NOMO-1 treated with DMSO at 0.1 percent for 48 hours (cell line): ENCODE data around the gene TEX51.

Experiments
- DNase-seq: peaks from one replicate; lab custom pipeline; 2025; ENCODE audit not compliant: unreplicated experiment; lab: John Stamatoyannopoulos, UW

Gene TEX51

GRCh38 chr2:126878601-126879000, 20.1 kb upstream of the TEX51 start:
- no peak for DNase-seq

- no peak for DNase-seq
Observed at GRCh38 chr2:126879348-126880298, 19.1 kb upstream of the TEX51 start.

GRCh38 chr2:126880324-126880723, 18.4 kb upstream of the TEX51 start:
- DNase-seq = no peak

GRCh38 chr2:126880817-126881216, 17.9 kb upstream of the TEX51 start:
- DNase-seq = no peak

- no peak for DNase-seq
Observed at GRCh38 chr2:126881591-126881990, 17.1 kb upstream of the TEX51 start.

- no peak for DNase-seq
Observed at GRCh38 chr2:126882181-126882580, 16.5 kb upstream of the TEX51 start.

- DNase-seq = no peak
Observed at GRCh38 chr2:126882736-126883665, 15.7 kb upstream of the TEX51 start.

GRCh38 chr2:126883666-126884040, 15.0 kb upstream of the TEX51 start:
- DNase-seq = no peak

- no peak for DNase-seq
Observed at GRCh38 chr2:126884861-126885750, 13.6 kb upstream of the TEX51 start.

- DNase-seq = no peak
Observed at GRCh38 chr2:126885751-126886210, 12.9 kb upstream of the TEX51 start.

- no peak for DNase-seq
Observed at GRCh38 chr2:126886211-126886915, 12.3 kb upstream of the TEX51 start.

- DNase-seq = no peak
Observed at GRCh38 chr2:126886916-126887280, 11.8 kb upstream of the TEX51 start.

GRCh38 chr2:126887506-126887905, 11.2 kb upstream of the TEX51 start:
- DNase-seq = no peak

- no peak for DNase-seq
Observed at GRCh38 chr2:126888046-126888445, 10.6 kb upstream of the TEX51 start.

GRCh38 chr2:126889071-126889470, 9.6 kb upstream of the TEX51 start:
- DNase-seq = no peak

GRCh38 chr2:126889496-126890135, 9.1 kb upstream of the TEX51 start:
- DNase-seq = no peak

- no peak for DNase-seq
Observed at GRCh38 chr2:126890136-126890510, 8.6 kb upstream of the TEX51 start.

- no peak for DNase-seq
Observed at GRCh38 chr2:126890551-126891450, 7.9 kb upstream of the TEX51 start.
